ENCODE results near the gene RAC3. TPM values are rescaled to one million over a fixed set of nuclear protein-coding genes. Genes with fewer than 3 reads are reported as not detected.
A peak's percentile ranks its signal among the peaks of the same experiment; 100 is the strongest.

The RAC3 gene
- total and polyA plus RNA-seq, 9 of the 15 experiments (the other 6 are each of a cell fraction or from before 2014, with no cell fraction given), result 0.23 to 292 (median 118) TPM

DNA sequence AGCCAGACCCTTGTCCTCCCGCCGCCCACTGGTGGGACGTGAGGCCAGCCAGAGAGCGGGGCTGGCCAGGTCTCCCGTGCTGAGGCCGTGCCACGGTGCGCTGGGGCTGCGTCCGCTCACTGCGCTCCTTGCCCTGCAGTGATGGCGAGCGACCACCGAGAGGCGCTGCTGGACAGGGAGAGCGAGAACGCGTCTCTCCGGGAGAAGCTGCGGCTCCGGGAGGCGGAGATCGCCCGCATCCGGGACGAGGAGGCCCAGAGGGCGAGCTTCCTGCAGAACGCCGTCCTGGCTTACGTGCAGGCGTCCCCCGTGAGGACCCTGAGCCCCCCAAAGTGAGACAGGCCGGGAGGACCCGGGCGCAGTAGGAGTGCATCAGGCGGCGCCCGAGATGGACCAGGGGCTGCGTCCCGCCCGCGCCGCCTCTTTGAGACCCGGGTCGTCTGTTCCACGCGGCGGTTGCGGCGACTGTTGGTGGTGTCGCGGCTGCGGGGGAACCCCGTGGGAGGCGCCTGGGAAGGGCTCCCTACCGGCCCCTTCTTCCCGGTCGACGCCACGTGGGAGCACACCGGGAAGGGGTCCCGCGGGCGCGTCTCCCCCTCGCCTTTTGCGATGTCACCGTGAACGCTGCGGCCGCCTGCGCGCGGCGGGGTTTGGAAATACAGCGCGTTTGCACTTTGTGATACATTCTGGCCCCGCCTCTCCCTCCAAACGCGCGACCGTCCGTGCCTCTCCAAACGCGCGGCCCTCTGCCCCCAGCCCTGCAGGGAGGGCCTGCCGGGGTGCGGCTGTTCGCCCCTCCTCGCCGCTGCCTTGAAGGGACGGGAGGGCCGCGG, 792 bp upstream of the RAC3 start (continued):
- no peak for TF ChIP-seq CEBPZ (IDR thresholded peaks at IDR 0.05; ENCODE audit: borderline replicate concordance, low read depth, low read length)
- TF ChIP-seq HOXB6 (CRISPR knock-in tag; IDR thresholded peaks at IDR 0.05; ENCODE audit: borderline replicate concordance), result no peak
- peak; percentile 46; the same call in 1 of the 2 replicates for TF ChIP-seq NBN (IDR thresholded peaks at IDR 0.05; ENCODE audit: low read depth)
- TF ChIP-seq L3MBTL2 (IDR thresholded peaks at IDR 0.05), result peak; percentile 74
- no peak for TF ChIP-seq ZNF175 (CRISPR knock-in tag; IDR thresholded peaks at IDR 0.05; ENCODE audit: low read depth)
- TF ChIP-seq RAD51 (IDR thresholded peaks at IDR 0.05; ENCODE audit: borderline replicate concordance, low read depth), result no peak
- TF ChIP-seq FOXK2 (conservative IDR thresholded peaks at IDR 0.05 in 1 of 2, IDR thresholded peaks at IDR 0.05 in 1 of 2; ENCODE audit: low read depth in 2 of 2), result no peak
- TF ChIP-seq GTF2B (IDR thresholded peaks at IDR 0.05; ENCODE audit: extremely low read depth, insufficient read length), result no peak
- TF ChIP-seq COPS2 (conservative IDR thresholded peaks at IDR 0.05), result no peak
- no peak for TF ChIP-seq NCOR1 (IDR thresholded peaks at IDR 0.05)
- TF ChIP-seq CHD4 (IDR thresholded peaks at IDR 0.05; ENCODE audit: insufficient read depth, insufficient replicate concordance, low read depth, low read length, poor library complexity, severe bottlenecking), result no peak
- peak; percentile 56 for TF ChIP-seq BCOR (IDR thresholded peaks at IDR 0.05)
- no peak for TF ChIP-seq ZNF583 (CRISPR knock-in tag; IDR thresholded peaks at IDR 0.05)
- TF ChIP-seq XRCC3 (IDR thresholded peaks at IDR 0.05), result no peak
- TF ChIP-seq, protein P1, sequence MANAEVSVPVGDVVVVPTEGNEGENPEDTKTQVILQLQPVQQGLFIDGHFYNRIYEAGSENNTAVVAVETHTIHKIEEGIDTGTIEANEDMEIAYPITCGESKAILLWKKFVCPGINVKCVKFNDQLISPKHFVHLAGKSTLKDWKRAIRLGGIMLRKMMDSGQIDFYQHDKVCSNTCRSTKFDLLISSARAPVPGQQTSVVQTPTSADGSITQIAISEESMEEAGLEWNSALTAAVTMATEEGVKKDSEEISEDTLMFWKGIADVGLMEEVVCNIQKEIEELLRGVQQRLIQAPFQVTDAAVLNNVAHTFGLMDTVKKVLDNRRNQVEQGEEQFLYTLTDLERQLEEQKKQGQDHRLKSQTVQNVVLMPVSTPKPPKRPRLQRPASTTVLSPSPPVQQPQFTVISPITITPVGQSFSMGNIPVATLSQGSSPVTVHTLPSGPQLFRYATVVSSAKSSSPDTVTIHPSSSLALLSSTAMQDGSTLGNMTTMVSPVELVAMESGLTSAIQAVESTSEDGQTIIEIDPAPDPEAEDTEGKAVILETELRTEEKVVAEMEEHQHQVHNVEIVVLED (CRISPR knock-in tag; IDR thresholded peaks at IDR 0.05), result no peak
- TF ChIP-seq TAF15 (IDR thresholded peaks at IDR 0.05; ENCODE audit: low read depth, low read length), result no peak
- TF ChIP-seq BRD9 (IDR thresholded peaks at IDR 0.05; ENCODE audit: low read depth, partially characterized antibody), result no peak
- no peak for TF ChIP-seq ADNP (tag; IDR thresholded peaks at IDR 0.05)
- peak; percentile 72 for TF ChIP-seq NKRF (IDR thresholded peaks at IDR 0.05; ENCODE audit: borderline replicate concordance)
- no peak for TF ChIP-seq TAL1 (IDR thresholded peaks at IDR 0.05)

Measured in K562 (cell line).